ENCODE measurements around the gene PIAS1.

The PIAS1 gene

DNA sequence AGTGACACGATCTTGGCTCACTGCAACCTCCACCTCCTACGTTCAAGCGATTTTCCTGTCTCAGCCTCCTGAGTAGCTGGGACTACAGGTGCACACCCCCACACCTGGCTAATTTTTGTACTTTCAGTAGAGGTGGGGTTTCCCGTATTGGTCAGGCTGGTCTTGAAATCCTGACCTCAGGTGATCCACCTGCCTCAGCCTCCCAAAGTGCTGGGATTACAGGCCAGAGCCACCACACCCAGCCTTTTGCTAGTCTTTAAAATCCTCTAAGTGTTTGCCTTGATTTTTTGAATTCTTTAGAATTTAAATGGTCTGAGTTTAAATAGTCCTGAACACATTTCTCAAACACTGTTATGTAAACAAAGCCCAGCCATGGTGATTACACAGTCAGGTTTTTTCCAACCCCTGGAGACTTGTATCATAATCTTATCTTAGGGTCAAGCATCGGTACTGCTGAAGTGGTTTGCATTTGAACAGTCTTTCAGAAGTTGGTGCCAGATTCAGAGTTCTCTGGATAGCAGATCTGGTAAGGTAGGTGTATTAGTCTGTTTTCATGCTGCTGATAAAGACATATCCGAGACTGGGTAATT lies 28.2 kb upstream of the PIAS1 start:
- no peak overlapping the region for H3K4me3 ChIP-seq
- DNase-seq (ENCODE audit: low spot score in 2 of 2), result peak in 1 of 2 experiments; percentile 71
- in situ Hi-C loops (cut with MboI; ENCODE audit: low sequenced_read_pairs), result no loop called here
- no peaks in the 10 kb centered on the region for H3K27me3 ChIP-seq (ENCODE audit: low read depth)
- peaks cover 5% of the 10 kb centered on the region for H3K4me1 ChIP-seq
- no peaks in the 10 kb centered on the region for H3K36me3 ChIP-seq (replicated peaks)
- H3K9me3 ChIP-seq, result peaks cover 5% of the 10 kb centered on the region

DNA sequence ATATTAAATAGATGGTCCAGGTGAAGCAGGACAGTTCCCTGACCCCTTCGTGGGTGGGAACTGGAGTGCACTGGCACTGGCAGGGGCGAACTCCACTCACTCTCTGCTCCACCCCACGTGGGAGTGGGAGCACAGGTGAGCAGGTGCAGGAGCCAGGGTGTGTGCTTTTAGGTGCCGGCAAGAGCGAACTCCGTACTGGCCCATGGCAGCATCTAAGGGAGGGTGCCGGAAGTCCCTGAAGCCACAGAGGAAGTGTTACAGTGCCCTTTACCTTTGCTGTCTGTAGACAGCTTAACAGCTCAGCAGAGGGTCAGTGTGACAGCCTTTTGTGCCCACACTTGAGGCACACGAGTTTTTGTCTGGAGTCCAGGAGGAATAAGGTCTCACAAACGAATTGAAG lies 26.7 kb upstream of the PIAS1 start:
- Histone ChIP-seq H3K9me3 (peaks cover 5% of the 10 kb centered on the region), H3K27me3 (ENCODE audit: low read depth) (no peaks in the 10 kb centered on the region), H3K36me3 (replicated peaks) (no peaks in the 10 kb centered on the region), H3K4me3 (no peak overlapping the region), H3K4me1 (peaks cover 5% of the 10 kb centered on the region)
- in situ Hi-C loops (cut with MboI; ENCODE audit: low sequenced_read_pairs), result no loop called here
- DNase-seq (ENCODE audit: low spot score in 2 of 2), result no peak

- H3K27me3 ChIP-seq (ENCODE audit: low read depth), result no peaks in the 10 kb centered on the region
- peaks cover 5% of the 10 kb centered on the region for H3K4me1 ChIP-seq
- no peak for DNase-seq (ENCODE audit: low spot score in 2 of 2)
- no peaks in the 10 kb centered on the region for H3K36me3 ChIP-seq (replicated peaks)
- H3K9me3 ChIP-seq, result peaks cover 5% of the 10 kb centered on the region
- in situ Hi-C loops (cut with MboI; ENCODE audit: low sequenced_read_pairs), result no loop called here
- no peak overlapping the region for H3K4me3 ChIP-seq
Observed at GRCh38 chr15:68028137-68028887, 25.8 kb upstream of the PIAS1 start.

DNA sequence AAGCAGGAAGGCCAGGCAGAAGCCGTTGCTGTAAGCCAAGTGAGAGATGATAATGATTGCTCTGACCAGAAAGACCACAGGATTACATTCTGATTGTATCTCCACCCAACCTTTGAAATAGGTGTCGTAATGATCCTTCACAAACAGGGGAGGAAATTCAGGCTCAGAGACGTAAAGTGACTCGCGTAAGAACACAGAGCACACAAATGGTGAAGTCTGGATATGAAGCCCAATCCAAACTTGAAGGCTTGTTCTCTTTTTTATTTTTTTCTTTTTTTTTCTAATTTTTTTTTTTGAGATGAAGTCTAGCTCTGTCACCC lies 25.3 kb upstream of the PIAS1 start:
- H3K4me1 ChIP-seq, result peaks cover 5% of the 10 kb centered on the region
- no peak for DNase-seq (ENCODE audit: low spot score in 2 of 2)
- peaks cover 6% of the 10 kb centered on the region for H3K9me3 ChIP-seq
- no peaks in the 10 kb centered on the region for H3K27me3 ChIP-seq (ENCODE audit: low read depth)
- H3K36me3 ChIP-seq (replicated peaks), result no peaks in the 10 kb centered on the region
- H3K4me3 ChIP-seq, result no peak overlapping the region
- in situ Hi-C loops (cut with MboI; ENCODE audit: low sequenced_read_pairs), result no loop called here

- in situ Hi-C loops (cut with MboI; ENCODE audit: low sequenced_read_pairs), result no loop called here
- no peak for DNase-seq (ENCODE audit: low spot score in 2 of 2)
- Histone ChIP-seq H3K4me3 (no peak overlapping the region), H3K9me3 (peaks cover 7% of the 10 kb centered on the region), H3K27me3 (ENCODE audit: low read depth) (peaks cover 5% of the 10 kb centered on the region; the same call in 1 of the 2 replicates), H3K36me3 (replicated peaks) (no peaks in the 10 kb centered on the region), H3K4me1 (peaks cover 5% of the 10 kb centered on the region)
Observed at GRCh38 chr15:68029959-68030358, 24.2 kb upstream of the PIAS1 start.

DNA sequence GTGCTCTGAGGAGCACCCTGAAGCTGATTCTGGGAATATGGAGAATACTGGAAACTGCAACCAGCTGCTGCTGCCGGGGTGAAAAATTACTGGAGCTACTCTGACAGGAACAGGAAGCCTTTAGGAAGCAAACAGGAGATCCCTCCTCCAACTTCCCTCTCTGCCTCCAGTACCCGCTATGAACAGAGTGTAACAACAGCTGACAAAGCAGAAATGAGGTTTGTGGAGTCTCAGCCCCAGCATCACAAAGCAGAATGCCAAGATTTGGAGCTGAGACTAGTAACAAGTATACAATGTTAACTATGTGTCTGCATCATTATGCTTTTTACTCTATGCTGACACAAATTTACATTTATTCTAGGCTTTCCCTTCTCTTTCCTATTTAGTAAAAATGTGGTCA lies 22.7 kb upstream of the PIAS1 start:
- no peak for DNase-seq (ENCODE audit: low spot score in 2 of 2)

GRCh38 chr15:68032672-68033071 lies 21.4 kb upstream of the PIAS1 start:
- peaks cover 5% of the 10 kb centered on the region; the same call in 1 of the 2 replicates for H3K27me3 ChIP-seq (ENCODE audit: low read depth)
- no peaks in the 10 kb centered on the region for H3K36me3 ChIP-seq (replicated peaks)
- no peak overlapping the region for H3K4me3 ChIP-seq
- in situ Hi-C loops (cut with MboI; ENCODE audit: low sequenced_read_pairs), result no loop called here
- H3K9me3 ChIP-seq, result peaks cover 7% of the 10 kb centered on the region
- no peaks in the 10 kb centered on the region for H3K4me1 ChIP-seq
- no peak for DNase-seq (ENCODE audit: low spot score in 2 of 2)

More for the DNA sequence above, 22.7 kb upstream of the PIAS1 start:
- peaks cover 7% of the 10 kb centered on the region for H3K9me3 ChIP-seq
- in situ Hi-C loops (cut with MboI; ENCODE audit: low sequenced_read_pairs), result no loop called here
- H3K27me3 ChIP-seq (ENCODE audit: low read depth), result peaks cover 5% of the 10 kb centered on the region; the same call in 1 of the 2 replicates
- no peak overlapping the region for H3K4me3 ChIP-seq
- no peaks in the 10 kb centered on the region for H3K36me3 ChIP-seq (replicated peaks)
- peaks cover 2% of the 10 kb centered on the region for H3K4me1 ChIP-seq

DNA sequence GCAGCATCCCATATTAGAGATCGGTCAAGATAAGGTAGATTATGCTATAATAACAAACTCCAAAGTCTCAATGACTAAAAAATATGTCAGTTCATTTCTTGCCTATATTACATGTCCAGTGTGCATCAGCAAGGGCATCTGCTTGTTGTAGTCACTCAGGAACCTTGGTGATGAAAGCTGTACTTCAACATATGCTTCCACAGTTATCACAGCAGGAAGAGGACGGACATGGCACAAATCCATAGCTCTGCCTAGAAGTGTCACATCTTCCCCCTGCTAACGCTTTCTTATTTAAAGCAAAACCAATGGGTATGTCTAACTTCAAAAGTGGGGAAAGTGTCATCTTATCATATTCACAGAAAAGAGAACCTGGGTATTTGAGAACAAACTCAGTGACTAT lies 20.0 kb upstream of the PIAS1 start:
- Histone ChIP-seq H3K4me1 (no peaks in the 10 kb centered on the region), H3K4me3 (no peak overlapping the region)
- in situ Hi-C loops (cut with MboI; ENCODE audit: low sequenced_read_pairs), result no loop called here

DNA sequence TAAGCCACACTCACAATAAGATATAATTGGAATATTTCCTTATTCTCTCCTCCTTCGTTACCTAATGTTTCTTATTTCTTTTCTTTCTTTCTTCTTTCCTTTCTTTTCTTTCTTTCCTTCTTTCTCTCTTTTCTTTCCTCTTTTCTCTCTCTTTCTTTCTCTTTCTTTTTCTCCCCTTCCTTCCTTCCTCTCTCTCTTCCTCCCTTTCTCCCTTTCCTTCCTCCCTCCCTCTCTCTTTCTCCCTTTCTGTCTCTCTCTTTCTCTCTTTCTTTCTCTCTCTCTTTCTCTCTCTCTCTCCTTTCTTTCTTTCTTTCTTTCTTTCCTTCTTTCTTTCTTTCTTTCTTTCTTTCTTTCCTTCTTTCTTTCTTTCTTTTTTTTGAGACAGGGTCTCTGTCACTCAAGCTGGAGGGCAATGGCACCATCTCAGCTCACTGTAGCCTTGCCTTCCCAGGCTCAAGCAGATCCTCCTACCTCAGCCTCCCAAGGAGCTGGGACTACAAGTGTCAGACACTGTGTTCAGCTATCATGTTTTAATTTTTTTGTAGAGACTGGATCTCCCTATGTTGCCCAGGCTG lies 19.3 kb upstream of the PIAS1 start:
- Histone ChIP-seq H3K27me3 (ENCODE audit: low read depth) (peaks cover 5% of the 10 kb centered on the region; the same call in 1 of the 2 replicates), H3K36me3 (replicated peaks) (no peaks in the 10 kb centered on the region), H3K4me1 (no peaks in the 10 kb centered on the region), H3K4me3 (no peak overlapping the region), H3K9me3 (peaks cover 7% of the 10 kb centered on the region)
- in situ Hi-C loops (cut with MboI; ENCODE audit: low sequenced_read_pairs), result no loop called here
- DNase-seq (ENCODE audit: low spot score in 2 of 2), result no peak

More for the DNA sequence above, 20.0 kb upstream of the PIAS1 start:
- Histone ChIP-seq H3K36me3 (replicated peaks) (no peaks in the 10 kb centered on the region), H3K9me3 (peaks cover 7% of the 10 kb centered on the region), H3K27me3 (ENCODE audit: low read depth) (peaks cover 5% of the 10 kb centered on the region; the same call in 1 of the 2 replicates)
- DNase-seq (ENCODE audit: low spot score in 2 of 2), result no peak

GRCh38 chr15:68038246-68038645 lies 15.9 kb upstream of the PIAS1 start:
- H3K27me3 ChIP-seq (ENCODE audit: low read depth), result peaks cover 5% of the 10 kb centered on the region; the same call in 1 of the 2 replicates
- H3K9me3 ChIP-seq, result 0 out of 2 replicates have a peak, but pooled peaks cover 2% of the 10 kb centered on the region
- DNase-seq (ENCODE audit: low spot score in 2 of 2), result no peak
- no peak overlapping the region for H3K4me3 ChIP-seq
- H3K4me1 ChIP-seq, result peaks cover 6% of the 10 kb centered on the region
- in situ Hi-C loops (cut with MboI; ENCODE audit: low sequenced_read_pairs), result no loop called here
- H3K36me3 ChIP-seq (replicated peaks), result no peaks in the 10 kb centered on the region

DNA sequence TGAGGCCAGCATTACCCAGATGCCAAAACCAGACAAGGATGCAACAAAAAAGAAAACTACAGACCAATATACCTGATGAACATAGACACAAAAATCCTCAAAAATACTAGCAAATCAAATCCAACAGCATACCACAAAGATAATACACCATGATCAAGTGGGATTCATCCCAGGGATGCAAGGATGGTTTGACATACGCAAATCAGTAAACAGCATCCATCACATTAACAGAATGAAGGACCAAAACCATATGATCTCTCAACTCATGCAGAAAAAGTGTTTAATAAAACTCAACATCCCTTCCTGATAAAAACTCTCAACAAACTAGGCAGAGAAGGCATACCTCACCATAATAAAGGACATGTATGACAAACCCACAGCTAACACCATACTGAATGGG lies 14.0 kb upstream of the PIAS1 start:
- in situ Hi-C loops (cut with MboI; ENCODE audit: low sequenced_read_pairs), result no loop called here
- Histone ChIP-seq H3K4me3 (no peak overlapping the region), H3K36me3 (replicated peaks) (no peaks in the 10 kb centered on the region), H3K9me3 (no peaks in the 10 kb centered on the region), H3K27me3 (ENCODE audit: low read depth) (no peaks in the 10 kb centered on the region), H3K4me1 (peaks cover 6% of the 10 kb centered on the region)
- DNase-seq (ENCODE audit: low spot score in 2 of 2), result no peak

DNA sequence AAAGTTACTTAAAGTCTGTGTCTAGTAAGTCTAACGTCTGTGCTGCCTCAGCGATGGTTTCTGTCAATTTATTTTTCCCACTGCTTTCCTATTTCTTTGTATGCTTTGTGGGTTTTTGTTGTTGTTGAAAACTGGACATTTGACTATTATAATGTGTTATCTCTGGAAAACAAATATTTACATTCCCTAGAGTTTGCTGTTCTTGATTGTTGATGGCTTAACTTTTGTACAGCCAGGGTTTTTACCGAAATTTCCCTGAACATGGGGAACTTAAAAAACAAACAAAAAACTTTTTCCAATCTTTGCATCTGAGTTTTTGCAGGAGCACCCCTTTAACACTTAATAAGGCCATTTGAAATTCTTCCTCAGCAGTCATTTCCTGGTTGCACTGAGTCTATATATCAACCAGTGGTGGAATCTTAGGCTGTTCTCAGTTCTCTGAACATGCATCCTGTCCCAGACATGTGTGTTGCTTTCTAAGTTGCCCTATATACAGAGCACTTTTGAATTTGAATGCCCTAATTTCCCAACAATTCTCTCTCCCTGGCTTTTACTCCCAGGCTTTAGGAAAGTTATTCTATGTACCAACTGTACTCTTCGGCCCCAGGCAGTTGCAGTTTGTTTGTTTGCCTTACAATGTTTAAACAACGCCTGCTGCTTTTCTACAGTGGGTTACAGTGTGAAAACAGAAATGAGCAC lies 11.8 kb upstream of the PIAS1 start:
- no peak for DNase-seq (ENCODE audit: low spot score in 2 of 2)
- no peaks in the 10 kb centered on the region for H3K9me3 ChIP-seq
- no peaks in the 10 kb centered on the region for H3K36me3 ChIP-seq (replicated peaks)
- in situ Hi-C loops (cut with MboI; ENCODE audit: low sequenced_read_pairs), result no loop called here
- no peaks in the 10 kb centered on the region for H3K27me3 ChIP-seq (ENCODE audit: low read depth)
- peaks cover 6% of the 10 kb centered on the region for H3K4me1 ChIP-seq
- no peak overlapping the region for H3K4me3 ChIP-seq

DNA sequence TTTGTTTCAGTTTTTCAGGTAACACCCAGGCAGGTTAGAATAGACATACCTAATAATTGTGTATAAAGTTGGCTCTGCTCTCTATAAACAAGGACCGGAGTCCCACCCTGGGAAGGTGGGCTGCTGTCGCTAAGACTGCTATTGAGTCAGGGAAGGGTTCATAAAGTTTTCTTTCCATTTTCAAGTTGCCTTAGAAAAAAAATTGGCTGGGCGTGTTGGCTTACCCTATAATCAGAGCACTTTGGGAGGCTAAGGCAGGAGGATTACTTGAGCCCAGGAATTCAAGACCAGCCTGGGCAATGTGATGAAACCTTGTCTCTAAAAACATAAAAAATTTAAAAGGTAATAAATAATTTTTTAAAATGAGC lies 11.3 kb upstream of the PIAS1 start:
- H3K4me3 ChIP-seq, result no peak overlapping the region
- no peak for DNase-seq (ENCODE audit: low spot score in 2 of 2)
- H3K27me3 ChIP-seq (ENCODE audit: low read depth), result no peaks in the 10 kb centered on the region
- peaks cover 6% of the 10 kb centered on the region for H3K4me1 ChIP-seq
- H3K36me3 ChIP-seq (replicated peaks), result no peaks in the 10 kb centered on the region
- no peaks in the 10 kb centered on the region for H3K9me3 ChIP-seq
- in situ Hi-C loops (cut with MboI; ENCODE audit: low sequenced_read_pairs), result no loop called here
